GM21786 (cell line): Measurements from ENCODE around the gene LIPC.

Experiments used
- ATAC-seq: cut with Tn5 transposase; IDR thresholded peaks from one replicate; pipeline ENCODE4 v1.9.1; 2021; ENCODE audit not compliant: unreplicated experiment

Gene LIPC

GRCh38 chr15:58472221-58472620, 40.4 kb downstream of the LIPC start:
- no peak for ATAC-seq

DNA sequence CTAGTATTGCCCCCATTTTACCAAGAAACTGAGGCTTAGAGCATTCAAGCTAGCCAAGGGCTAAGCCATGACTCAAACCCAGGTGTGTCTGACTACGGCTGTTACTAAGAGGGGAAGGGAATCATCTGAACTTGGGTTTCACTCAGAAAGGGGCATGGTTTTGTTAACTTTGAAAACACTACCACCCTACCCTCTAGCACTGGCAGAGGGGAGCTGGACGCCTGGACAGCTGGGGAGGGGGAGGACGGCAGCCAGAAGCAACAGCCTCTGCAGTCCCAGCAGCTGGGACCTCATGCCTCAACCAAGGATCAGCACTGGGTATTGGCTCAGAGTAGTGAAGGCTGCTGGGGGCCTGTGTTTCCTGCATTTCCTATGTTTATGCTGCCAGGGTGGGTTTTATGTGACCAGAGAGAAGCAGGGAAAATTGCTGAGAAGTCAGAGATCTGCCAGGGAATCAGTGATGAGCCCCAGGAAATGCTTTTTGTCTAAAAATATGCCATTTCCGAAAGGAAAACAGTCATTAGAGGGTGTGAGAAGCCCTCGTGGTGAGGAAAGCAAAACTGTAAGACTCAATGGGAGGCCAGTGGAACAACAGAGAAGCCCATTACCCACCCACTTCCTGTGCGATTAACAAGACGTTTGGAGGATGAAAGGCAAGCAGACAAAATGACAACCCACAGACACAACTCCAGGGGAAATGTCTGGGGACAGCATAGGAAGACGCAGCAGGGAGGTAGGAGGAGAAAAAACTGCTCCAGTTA, 41.2 kb downstream of the LIPC start:
- no peak for ATAC-seq

- no peak for ATAC-seq
These were observed 41.9 kb downstream of the LIPC start for GRCh38 chr15:58473724-58474123.

DNA sequence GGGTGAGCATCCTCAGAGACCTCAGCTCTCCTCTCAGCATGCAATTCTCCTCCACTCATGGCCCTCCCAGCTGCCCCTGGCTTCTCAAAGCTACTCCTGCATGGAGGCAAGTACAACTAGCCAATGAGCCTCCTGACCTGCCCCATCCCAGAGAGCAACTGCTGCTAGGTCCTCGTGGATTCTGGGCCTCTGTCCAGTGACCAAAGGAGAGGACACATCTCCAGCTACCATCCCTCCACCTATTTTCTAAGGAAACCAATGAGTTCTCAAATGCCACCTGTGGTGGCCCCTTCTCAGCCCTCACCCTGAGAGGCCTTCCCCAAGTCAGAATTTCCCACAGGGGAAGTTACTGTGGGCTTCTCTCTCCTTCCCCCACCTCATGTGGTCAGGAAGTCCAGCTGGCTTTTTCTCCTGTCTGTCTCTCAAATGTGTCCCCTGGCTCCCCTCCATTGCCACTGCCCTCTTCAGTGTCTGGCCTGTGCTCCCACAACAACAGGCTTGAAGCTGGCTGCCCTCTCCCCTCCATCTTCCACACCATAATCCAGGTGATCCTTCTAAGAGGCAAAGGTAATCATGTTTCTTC, 43.0 kb downstream of the LIPC start:
- no peak for ATAC-seq

DNA sequence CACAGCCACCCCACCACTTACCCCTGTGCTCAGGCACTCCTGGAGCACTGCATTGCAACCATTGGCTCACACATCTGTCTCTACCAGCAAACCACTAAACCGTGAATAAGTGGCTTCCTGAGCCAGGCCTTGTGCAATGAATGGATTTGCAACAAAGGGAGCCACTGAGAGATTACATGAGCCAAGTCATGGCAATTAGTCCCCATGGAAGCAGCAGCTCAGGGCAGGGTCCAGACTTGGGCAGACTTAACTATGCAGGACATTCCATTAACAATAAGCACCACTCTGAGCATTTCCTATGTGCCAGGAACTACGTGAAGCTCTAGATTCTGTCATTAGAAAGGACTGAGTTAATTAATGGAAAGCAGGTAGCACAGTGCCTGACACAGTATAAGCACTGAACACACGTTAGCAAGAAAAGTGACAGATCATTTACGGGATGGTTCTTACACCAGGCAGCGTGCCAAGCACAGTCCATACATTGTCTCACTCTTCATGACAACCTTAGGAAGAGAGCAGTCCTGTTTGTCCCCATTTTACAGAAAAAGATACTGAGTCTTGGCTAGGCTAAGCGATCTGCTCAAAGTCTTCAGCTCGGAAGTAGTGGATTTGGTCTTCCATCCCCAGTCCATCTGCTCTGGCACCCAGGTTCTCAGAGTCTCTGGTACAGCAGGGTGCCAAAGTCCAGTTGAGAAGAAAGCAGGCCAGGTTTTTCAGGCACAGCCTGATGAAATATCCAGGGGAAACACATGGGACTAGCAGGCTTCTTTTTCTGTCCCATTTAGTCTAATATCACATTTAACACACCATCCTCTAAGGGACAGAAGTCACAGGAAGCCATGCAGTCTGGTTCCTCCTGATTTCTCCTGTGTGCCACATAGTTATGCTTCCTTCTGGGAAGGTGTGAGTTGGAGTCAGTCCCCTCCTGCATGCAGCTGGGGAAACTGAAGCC, 44.1 kb downstream of the LIPC start:
- no peak for ATAC-seq

DNA sequence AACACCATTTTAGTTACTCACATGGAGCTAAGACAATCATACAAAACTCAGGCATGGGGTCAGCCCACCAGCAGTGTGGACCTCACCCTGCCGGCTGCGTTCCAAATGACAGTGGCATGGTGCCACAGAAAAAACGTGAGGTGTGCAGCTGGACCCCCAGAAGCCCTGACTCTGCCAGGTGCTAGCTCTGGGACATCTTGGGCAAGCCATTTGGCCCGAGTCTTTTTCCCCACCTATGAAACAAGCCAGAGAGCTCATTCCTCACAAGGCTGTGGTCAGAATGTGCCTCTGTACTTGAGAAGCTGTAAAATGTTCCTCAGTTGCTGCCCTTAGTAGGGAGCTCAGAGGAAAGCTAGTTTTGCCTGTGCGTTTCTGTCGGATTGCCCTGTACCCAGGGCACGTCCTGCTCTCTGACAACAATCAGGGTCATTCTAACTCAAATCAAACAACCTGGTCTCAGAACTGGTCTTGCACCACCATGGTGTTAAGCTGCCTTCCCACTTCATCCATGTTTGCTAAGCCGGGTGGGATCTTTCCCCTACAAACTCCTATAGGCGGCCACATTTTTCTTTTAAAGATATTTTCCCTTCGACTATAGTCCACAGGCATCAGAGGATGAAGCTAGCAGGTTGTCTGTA, 44.9 kb downstream of the LIPC start:
- ATAC-seq, result no peak

DNA sequence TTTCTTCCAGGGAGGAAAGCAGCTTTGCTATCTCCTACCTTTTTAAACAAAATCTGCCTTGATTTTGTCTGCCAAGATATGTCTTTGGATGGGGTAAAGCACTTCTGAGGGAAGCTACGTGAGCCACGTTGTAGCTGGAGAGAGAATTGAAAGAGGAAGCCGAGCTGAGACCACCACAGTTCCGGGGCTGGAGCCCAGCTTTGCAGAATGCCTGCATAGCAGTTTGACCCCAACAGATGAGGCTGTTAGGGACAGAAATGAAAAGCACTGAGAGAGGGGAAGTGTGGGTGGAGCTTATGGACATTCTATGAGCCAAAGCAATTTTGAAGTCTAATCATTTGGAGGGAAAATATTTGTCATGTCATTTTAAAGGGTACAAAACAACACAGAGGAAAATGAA, 45.4 kb downstream of the LIPC start:
- no peak for ATAC-seq

DNA sequence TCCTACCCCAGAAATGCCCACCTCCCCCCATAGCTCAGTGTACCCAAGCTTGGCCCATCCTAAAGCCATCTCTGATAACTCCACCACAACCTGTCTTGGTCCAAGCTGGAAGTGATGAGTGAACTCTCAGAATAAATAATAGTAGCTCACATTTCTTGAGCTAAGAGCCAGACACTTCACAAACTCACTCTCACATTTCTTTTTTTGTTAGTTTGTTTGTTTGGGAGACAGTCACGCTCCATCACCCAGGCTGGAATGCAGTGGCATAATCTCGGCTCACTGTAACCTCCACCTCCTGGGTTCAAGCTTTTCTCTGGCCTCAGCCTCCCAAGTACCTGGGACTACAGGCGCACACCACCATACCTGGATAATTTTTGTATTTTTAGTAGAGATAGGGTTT, 46.2 kb downstream of the LIPC start:
- no peak for ATAC-seq

- ATAC-seq, result no peak
These were observed 46.8 kb downstream of the LIPC start for GRCh38 chr15:58478579-58478978.

- no peak for ATAC-seq
These were observed 48.1 kb downstream of the LIPC start for GRCh38 chr15:58479941-58480340.

DNA sequence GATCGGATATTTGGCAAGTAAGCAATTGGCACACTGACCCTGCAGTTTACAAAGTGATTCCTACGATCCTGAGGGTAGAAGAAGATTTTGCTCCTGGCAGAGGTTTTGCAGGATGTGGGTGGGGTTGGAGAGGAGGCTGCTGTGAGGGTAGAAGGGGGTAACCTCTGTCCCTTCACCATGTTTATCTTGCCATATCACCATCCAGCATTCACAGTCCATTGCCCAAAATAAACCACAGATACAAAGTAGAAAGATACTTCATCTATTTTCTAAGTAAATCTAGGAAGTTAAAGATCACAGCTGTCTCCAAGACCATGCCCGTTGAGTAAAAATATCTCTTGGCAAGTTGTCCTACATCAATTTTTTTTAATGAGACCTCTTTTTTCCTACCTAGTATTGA, 51.6 kb downstream of the LIPC start:
- no peak for ATAC-seq

GRCh38 chr15:58484791-58485600, 53.2 kb downstream of the LIPC start:
- no peak for ATAC-seq

- ATAC-seq, result no peak
These were observed 54.3 kb downstream of the LIPC start for GRCh38 chr15:58486062-58486461.

GRCh38 chr15:58486564-58486963, 54.8 kb downstream of the LIPC start:
- ATAC-seq, result no peak

DNA sequence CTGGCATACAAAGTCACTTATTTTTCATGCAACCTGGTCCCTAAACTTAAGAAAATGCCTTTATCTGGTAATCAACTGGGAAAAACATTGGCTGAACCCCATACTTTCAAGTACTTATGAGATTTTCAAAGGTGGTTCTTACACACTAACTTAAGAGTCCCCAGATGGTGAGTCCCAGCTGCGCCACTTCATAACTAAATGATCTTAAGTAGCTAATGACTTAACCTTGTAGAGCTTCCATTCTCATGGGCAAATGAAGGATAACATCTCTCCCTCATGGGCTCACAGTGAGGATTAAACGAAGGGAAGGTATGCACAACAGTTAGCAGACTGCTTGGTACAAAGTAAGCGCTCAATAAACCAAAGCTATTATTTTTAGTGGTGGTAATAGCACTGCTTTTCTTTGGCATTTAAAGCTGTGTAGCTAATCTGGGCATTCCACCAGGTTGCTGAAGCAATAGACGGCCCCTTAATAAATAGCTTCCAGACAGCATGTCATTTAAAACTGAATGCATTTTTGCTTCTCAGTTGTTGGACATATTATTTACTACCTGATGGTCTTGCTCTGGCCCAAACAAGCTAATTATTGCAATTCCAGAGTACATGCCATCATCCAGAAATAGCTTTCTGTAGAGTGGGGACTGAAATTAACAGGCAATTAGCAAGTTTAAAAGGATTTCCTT, 55.4 kb downstream of the LIPC start:
- no peak for ATAC-seq

GRCh38 chr15:58487724-58488120, 55.9 kb downstream of the LIPC start:
- ATAC-seq, result no peak

DNA sequence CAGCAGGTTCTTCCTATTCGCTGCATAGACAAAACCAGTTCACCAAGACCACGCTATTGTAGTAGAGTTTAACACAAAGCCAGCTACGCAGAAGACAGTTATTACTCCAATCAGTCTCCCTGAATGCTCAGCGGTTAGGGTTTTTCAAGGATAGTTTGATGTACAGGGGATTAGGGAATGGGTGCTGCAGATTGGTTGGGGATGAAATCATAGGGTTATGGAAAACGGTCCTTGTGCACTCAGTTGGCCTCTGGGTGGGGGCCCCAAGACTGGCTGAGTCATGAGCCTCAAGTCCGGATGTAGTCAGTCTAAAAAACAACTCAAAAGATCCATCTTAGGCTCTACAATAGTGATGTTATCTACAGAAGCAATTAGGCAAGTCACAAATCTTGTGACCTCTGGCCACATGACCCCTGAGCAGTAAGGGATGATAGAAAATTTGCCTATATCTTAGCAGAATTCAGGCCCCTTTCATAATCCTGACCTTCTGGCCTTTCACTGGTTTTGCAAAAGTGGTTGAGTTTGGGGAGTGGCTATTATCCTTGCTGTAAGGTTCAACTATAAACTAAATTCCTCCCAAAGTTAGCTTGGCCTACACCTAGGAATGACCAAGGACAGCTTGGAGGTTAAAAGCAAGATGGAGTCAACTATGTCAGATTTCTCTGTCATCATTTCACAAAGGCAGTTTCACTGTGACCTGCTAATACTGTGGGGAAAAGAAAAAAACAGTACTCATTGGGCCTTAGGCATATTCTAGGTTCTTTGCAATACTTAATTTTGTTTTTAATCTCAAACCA, 57.7 kb downstream of the LIPC start:
- ATAC-seq, result no peak

GRCh38 chr15:58490086-58490887, 58.5 kb downstream of the LIPC start:
- no peak for ATAC-seq
